DOHH2 (cell line): ENCODE results near the gene COBLL1.

Experiments
- CTCF ChIP-seq: fragments of 200-600 bp; sonication (generic); IDR thresholded peaks from one replicate; pipeline ENCODE4 v1.5.1; 2014; ENCODE audit warnings: antibody characterized with exemption, mild to moderate bottlenecking, low read depth, low read length; ENCODE audit not compliant: poor library complexity, severe bottlenecking
- EZH2phosphoT487 ChIP-seq: fragments of 200-600 bp; sonication (generic); IDR thresholded peaks from 2 replicates; pipeline ENCODE4 v1.6.1; 2017; ENCODE audit warnings: borderline replicate concordance, mild to moderate bottlenecking, antibody characterized with exemption, low read length, moderate library complexity, mixed read lengths

GRCh38 chr2:164754157-164755093 lies 87.2 kb downstream of the COBLL1 start:
- TF ChIP-seq CTCF: no peak
- no peak for TF ChIP-seq EZH2phosphoT487
